Activated naive CD4-positive, alpha-beta T cell treated with anti-CD3 and anti-CD28 coated beads, Interleukin-2, amount 50 U/mL, for 24 hours (primary cell): ENCODE measurements around the gene CCDC107.
A peak's percentile ranks its signal among the peaks of the same experiment; 100 is the strongest.
"Not testable (repeated sequence)": the region's sequence is repeated elsewhere in the genome, so short reads cannot be mapped to it uniquely, and the experiment has no call there.

ENCODE experiments used
- H3K27ac Mint-ChIP-seq: one replicate; pipeline ENCODE4 v1.8.0; 2021; ENCODE audit warnings: mild to moderate bottlenecking, mixed read lengths
- H3K27me3 Mint-ChIP-seq: one replicate; pipeline ENCODE4 v1.8.0; 2021; ENCODE audit warnings: mixed read lengths
- H3K36me3 Mint-ChIP-seq: one replicate; pipeline ENCODE4 v1.8.0; 2021; ENCODE audit warnings: mixed read lengths
- H3K4me1 Mint-ChIP-seq: one replicate; pipeline ENCODE4 v1.8.0; 2021; ENCODE audit warnings: mixed read lengths
- H3K4me3 Mint-ChIP-seq: one replicate; pipeline ENCODE4 v1.8.0; 2021; ENCODE audit warnings: mild to moderate bottlenecking, mixed read lengths
- H3K9me3 Mint-ChIP-seq: one replicate; pipeline ENCODE4 v1.8.0; 2021; ENCODE audit warnings: mixed read lengths

The CCDC107 gene

DNA sequence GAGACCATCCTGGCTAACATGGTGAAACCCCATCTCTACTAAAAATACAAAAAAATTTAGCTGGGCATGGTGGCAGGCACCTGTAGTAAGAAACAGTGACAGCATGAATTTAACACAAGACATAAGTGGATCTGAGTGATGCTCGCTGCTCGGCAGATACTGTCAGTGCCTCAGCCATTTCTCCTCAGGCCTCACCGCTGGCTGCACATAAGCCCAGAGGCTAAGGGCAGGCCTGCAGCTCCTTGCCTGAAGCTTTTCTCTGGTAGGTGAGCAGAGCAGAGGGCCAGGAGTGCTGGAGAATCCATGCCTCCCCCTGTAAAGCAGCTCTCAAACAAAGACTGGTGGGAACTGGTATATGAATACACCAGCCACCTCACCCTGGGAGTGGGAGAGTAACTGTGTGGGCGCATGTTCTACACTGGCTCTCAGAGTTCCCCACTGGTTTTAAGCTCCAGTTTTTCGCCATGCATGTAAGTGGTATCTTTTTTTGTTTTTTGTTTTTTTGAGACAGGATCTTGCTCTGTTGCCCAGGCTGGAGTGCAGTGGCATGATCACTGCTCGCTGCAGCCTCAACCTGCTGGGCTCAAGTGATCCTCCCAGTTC, 29.6 kb upstream of the CCDC107 start:
- H3K4me3 Mint-ChIP-seq = no peak overlapping the region
- H3K36me3 Mint-ChIP-seq = no peaks in the 10 kb centered on the region
- H3K27me3 Mint-ChIP-seq = no peaks in the 10 kb centered on the region
- H3K9me3 Mint-ChIP-seq = no peaks in the 10 kb centered on the region
- H3K4me1 Mint-ChIP-seq = no peaks in the 10 kb centered on the region
- H3K27ac Mint-ChIP-seq = no peak overlapping the region

DNA sequence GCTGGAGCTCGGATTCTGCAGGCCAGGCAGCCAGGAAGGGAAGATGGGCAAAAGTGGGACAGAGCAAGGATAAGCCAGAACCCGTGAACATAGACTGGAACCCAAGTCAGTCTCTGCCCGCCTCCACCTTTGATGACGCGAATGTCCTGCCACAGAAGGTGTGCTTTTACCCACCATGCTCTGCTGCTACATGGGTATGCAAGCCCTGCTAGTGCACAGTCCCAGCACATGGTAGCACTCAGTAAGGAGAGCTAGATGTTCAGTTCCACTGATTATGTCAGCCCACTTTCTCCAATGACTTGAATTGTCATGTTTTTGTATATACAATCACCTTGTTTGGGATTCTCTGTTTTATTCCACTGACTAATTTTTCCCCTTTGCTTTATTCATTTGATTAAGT, 28.5 kb upstream of the CCDC107 start:
- no peaks in the 10 kb centered on the region for H3K9me3 Mint-ChIP-seq
- peaks cover under 1% of the 10 kb centered on the region for H3K4me1 Mint-ChIP-seq
- H3K27ac Mint-ChIP-seq = no peak overlapping the region
- no peaks in the 10 kb centered on the region for H3K27me3 Mint-ChIP-seq
- H3K36me3 Mint-ChIP-seq = no peaks in the 10 kb centered on the region
- H3K4me3 Mint-ChIP-seq = no peak overlapping the region

DNA sequence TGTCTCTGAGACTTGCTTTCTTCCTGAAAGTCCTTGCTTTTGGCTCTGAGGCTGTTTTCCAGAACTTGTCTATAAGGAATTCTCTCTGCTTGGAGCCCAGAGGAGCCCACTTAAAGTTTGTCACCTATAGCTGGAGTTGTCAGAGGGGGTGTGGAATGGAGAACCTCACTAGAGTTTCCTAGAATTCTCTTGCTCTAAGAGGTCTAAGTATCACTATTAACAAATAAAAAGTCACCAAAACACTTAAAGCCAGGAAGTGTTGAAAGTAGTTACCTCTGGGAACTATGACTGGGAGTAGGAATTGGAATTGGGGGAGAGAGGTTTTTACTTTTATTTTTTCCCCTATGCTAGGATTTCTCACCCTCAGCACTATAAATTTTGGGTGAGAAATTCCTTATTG, 22.4 kb upstream of the CCDC107 start:
- Mint-ChIP-seq H3K27ac (peak overlapping the region; percentile 35), H3K27me3 (no peaks in the 10 kb centered on the region), H3K9me3 (no peaks in the 10 kb centered on the region), H3K36me3 (peaks cover 3% of the 10 kb centered on the region), H3K4me1 (peaks cover 55% of the 10 kb centered on the region), H3K4me3 (no peak overlapping the region)

DNA sequence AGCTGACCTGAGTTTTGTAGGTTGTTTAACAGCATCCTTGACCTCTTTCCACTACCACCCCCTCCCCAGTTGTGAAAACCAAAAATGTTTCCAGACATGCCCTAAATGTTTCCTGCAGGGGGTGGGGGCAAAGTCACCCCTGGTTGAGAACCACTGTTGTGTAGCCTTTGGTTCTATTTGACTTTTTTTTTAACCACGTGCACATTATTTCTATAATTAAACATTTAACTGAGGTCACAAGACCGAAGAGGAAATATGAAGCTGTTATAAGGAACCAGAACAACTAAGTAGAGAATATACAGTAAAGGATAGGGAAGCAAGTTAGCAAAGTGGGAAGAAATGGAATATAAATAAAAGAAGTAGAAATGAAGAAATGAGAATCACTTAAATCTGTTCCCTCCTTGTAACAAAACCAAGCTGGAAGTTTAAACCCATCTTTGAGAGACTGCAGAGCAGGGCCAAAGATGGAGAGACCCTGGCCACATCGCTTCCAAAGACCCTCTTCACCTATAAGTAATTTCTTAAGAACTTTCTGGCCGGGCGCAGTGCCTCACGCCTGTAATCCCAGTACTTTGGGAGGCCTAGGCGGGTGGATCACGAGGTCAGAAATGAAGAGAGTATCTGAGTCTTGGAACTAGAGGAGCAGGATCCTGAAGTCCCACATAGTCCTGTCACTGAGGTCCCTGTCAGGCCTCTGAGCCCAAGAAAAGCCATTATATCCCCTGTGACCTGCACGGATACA, 21.8 kb upstream of the CCDC107 start:
- H3K27ac Mint-ChIP-seq = peak overlapping the region; percentile 35
- peaks cover 3% of the 10 kb centered on the region for H3K36me3 Mint-ChIP-seq
- no peaks in the 10 kb centered on the region for H3K27me3 Mint-ChIP-seq
- peak overlapping the region; percentile 27 for H3K4me3 Mint-ChIP-seq
- H3K9me3 Mint-ChIP-seq = no peaks in the 10 kb centered on the region
- peaks cover 60% of the 10 kb centered on the region for H3K4me1 Mint-ChIP-seq

DNA sequence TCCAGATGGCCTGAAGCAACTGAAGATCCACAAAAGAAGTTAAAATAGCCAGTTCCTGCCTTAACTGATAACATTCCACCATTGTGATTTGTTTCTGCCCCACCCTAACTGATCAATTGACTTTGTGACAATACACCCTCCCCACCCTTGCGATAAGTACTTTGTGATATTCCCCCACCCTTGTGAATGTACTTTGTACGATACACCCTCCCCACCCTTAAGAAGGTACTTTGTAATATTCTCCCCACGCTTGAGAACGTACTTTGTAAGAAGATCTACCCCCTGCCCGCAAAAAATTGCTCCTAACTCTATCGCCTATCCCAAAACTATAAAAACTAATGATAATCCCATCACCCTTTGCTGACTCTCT, 21.2 kb upstream of the CCDC107 start:
- H3K4me3 Mint-ChIP-seq, H3K36me3 Mint-ChIP-seq, H3K27ac Mint-ChIP-seq, H3K9me3 Mint-ChIP-seq, H3K27me3 Mint-ChIP-seq: not testable (repeated sequence)
- H3K4me1 Mint-ChIP-seq = peaks cover 65% of the 10 kb centered on the region

DNA sequence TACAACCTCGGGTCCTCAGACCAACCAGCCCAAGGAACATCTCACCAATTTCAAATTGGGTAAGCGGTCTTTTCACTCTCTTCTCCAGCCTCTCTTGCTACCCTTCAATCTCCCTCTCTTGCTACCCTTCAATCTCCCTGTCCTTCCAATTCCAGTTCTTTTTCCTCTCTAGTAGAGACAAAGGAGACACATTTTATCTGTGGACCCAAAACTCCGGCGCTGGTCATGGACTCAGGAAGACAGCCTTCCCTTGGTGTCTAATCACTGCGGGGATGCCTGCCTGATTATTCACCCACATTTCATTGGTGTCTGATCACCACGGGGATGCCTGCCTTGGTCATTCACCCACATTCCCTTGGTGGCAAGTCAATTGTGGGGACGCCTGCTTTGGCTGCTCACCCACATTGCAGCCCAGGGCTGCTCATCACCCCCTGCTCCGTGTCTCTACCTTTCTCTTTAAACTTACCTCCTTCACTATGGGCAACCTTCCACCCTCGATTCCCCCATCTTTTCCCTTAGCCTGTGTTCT, 20.6 kb upstream of the CCDC107 start:
- H3K4me3 Mint-ChIP-seq, H3K9me3 Mint-ChIP-seq, H3K27me3 Mint-ChIP-seq, H3K36me3 Mint-ChIP-seq: not testable (repeated sequence)
- Mint-ChIP-seq H3K4me1 (peaks cover 66% of the 10 kb centered on the region), H3K27ac (peak overlapping the region; percentile 63)

DNA sequence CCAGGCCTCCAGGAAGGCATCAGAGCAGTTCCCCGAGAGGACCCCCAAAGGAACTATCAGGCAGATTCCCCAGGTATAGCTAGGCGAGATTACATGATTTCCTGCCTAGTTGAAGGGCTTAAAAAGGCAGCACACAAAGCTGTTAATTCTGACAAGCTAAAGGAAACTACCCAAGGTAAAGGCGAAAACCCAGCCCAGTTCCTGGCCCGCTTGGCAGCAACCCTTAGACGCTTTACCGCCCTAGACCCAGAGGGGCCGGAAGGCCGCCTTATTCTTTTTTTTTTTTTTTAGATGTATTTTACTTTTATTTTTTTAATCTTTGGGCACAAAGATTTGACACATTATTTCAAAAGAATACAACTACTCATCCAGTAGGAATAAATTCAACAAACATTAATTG, 19.3 kb upstream of the CCDC107 start:
- not testable (repeated sequence) for H3K4me3 Mint-ChIP-seq
- H3K27ac Mint-ChIP-seq = peak overlapping the region; percentile 74

DNA sequence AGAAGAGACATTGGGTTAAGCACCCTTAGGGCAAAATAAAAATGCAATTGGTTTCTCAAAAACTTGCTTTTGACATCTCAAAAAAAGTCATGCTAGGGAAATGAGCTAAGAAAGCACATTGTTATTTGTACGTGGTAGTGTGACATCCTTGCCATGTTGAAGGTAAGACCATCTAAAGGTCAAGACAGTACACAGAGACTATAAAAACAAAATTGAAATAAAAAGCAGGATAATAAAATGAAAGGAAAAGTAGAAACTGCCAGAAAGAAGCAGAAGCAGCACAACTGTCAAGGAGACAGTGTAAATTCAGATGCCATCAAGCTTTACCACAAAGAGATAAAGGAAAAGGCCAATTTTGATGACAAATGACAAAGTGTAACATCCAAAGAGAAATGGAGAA, 18.9 kb upstream of the CCDC107 start:
- H3K9me3 Mint-ChIP-seq = not testable (repeated sequence)
- H3K4me1 Mint-ChIP-seq = peaks cover 74% of the 10 kb centered on the region

More for the DNA sequence above, 19.3 kb upstream of the CCDC107 start:
- H3K4me1 Mint-ChIP-seq = peaks cover 74% of the 10 kb centered on the region
- not testable (repeated sequence) for H3K36me3 Mint-ChIP-seq, H3K27me3 Mint-ChIP-seq, H3K9me3 Mint-ChIP-seq

DNA sequence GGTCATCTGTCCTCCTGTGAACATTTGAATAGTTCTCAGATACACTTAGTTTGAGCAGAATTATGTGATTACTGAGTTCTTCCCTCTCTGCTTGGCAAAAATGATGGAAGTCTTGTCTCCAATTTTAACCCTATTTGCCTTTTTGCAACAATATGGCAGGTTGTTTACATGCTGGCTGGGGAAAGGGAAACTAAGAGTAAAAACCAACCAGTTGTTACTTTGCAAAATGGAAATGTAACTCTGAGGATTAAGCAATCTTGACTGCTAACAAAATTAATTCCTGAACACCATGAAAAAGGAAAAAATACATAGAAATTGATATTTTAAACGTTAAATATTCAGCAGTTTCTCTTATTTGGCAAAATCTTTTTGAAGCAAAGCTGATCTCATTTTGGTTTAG, 18.5 kb upstream of the CCDC107 start:
- Mint-ChIP-seq H3K36me3 (peaks cover 3% of the 10 kb centered on the region), H3K27me3 (no peaks in the 10 kb centered on the region), H3K27ac (peak overlapping the region; percentile 87), H3K4me3 (peak overlapping the region; percentile 52), H3K4me1 (peaks cover 77% of the 10 kb centered on the region), H3K9me3 (no peaks in the 10 kb centered on the region)

More for the DNA sequence above, 18.9 kb upstream of the CCDC107 start:
- Mint-ChIP-seq H3K4me3 (peak overlapping the region; percentile 52), H3K27ac (peak overlapping the region; percentile 87)
- H3K27me3 Mint-ChIP-seq, H3K36me3 Mint-ChIP-seq: not testable (repeated sequence)

DNA sequence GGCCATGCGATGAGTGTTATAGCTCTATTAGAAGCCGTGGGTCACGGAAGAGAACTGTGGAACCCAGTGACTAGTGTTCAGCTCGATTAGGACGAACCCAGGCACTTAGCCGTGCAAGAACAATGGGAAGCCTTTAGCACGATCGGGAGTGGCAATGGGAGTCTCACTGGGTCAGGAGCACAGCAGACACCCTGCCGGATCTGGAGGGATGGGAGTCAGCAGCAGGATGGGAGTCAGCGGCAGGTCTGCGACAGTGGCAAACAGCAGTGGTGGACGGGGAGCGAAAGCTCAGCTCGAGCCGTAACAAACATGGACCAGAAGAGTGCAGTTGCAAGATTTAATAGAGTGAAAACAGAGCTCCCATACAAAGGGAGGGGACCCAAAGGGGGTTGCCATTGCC, 17.7 kb upstream of the CCDC107 start:
- not testable (repeated sequence) for H3K27me3 Mint-ChIP-seq, H3K4me3 Mint-ChIP-seq, H3K27ac Mint-ChIP-seq, H3K9me3 Mint-ChIP-seq, H3K36me3 Mint-ChIP-seq
- peaks cover 74% of the 10 kb centered on the region for H3K4me1 Mint-ChIP-seq

DNA sequence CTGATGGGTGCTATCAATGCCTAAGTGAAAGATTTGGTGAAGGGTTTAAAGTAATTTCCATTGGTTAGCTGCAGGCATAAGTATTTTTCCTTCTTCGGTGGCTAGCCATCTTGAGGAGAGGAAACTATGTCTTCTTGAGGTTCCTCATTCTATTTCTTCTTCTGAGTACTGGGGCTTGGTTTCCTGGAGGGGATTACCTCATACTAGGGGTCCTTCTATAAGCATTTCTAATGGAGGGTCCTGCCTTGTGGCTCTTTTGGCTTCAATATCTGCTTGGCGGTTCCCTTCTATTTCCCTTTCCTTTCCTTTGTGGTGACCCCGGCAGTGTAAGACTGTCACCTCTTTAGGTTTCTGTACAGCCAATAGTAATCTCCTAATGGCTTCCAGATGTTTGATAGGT, 16.6 kb upstream of the CCDC107 start:
- not testable (repeated sequence) for H3K4me3 Mint-ChIP-seq, H3K27me3 Mint-ChIP-seq, H3K36me3 Mint-ChIP-seq, H3K9me3 Mint-ChIP-seq, H3K27ac Mint-ChIP-seq
- peaks cover 69% of the 10 kb centered on the region for H3K4me1 Mint-ChIP-seq

DNA sequence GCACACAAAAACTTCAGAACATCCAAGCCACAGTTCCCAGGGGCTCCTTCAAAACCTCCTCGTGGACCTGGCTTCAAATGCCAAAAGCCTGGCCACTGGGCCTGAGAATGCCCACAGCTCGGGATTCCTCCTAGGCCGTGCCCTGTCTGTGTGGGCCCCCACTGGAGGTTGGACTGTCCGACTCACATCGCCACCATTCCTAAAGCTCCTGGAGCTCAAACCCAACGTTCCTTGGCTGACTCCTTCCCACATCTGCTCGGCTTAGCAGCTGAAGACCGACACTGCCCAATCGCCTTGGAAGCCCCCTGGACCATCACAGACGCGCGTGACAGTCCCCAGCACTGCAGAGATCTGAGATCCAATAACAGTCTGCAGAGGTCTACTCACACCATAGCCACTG, 15.0 kb upstream of the CCDC107 start:
- no peaks in the 10 kb centered on the region for H3K27me3 Mint-ChIP-seq
- H3K9me3 Mint-ChIP-seq = no peaks in the 10 kb centered on the region
- H3K4me3 Mint-ChIP-seq = no peak overlapping the region
- H3K4me1 Mint-ChIP-seq = peaks cover 64% of the 10 kb centered on the region
- H3K36me3 Mint-ChIP-seq = peaks cover 3% of the 10 kb centered on the region
- H3K27ac Mint-ChIP-seq = no peak overlapping the region

DNA sequence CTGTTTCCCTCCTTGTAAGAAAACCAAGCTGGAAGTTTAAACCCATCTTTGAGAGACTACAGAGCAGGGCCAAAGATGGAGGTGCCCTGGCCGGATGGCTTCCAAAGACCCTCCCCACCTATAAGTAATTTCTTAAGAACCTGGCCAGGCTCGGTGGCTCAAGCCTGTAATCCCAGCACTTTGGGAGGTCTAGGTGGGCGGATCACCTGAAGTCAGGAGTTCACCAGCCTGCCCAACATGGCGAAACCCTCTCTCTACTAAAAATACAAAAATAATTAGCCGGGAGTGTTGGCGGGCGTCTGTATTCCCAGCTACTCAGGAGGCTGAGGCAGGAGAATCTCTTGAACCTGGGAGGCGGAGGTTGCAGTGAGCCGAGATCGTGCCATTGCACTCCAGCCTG, 12.4 kb upstream of the CCDC107 start:
- Mint-ChIP-seq H3K4me1 (peaks cover 66% of the 10 kb centered on the region), H3K4me3 (peak overlapping the region; percentile 94), H3K27ac (peak overlapping the region; percentile 8)
- not testable (repeated sequence) for H3K27me3 Mint-ChIP-seq, H3K9me3 Mint-ChIP-seq, H3K36me3 Mint-ChIP-seq

DNA sequence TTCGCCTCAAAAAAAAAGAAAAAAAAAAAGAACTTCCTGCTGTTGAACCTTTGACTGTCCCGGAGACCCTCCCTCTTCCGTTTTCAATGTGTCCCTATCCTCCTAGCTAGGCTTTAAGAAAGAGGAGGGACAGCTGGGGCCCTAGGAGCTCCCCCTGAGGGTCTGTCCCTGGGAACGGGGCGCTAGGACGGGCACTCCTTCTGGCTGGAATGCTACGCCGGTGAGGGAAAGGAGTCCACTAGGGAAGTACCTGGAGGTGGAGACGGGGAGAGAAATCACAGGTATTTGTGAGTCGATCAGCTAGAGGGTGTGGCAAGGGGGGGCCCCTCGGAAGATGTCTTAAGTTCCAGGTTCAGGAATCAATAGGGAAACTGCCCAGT, 11.9 kb upstream of the CCDC107 start:
- Mint-ChIP-seq H3K4me3 (peak overlapping the region; percentile 94), H3K9me3 (no peaks in the 10 kb centered on the region), H3K27ac (peak overlapping the region; percentile 95), H3K36me3 (no peaks in the 10 kb centered on the region), H3K4me1 (peaks cover 66% of the 10 kb centered on the region), H3K27me3 (no peaks in the 10 kb centered on the region)

DNA sequence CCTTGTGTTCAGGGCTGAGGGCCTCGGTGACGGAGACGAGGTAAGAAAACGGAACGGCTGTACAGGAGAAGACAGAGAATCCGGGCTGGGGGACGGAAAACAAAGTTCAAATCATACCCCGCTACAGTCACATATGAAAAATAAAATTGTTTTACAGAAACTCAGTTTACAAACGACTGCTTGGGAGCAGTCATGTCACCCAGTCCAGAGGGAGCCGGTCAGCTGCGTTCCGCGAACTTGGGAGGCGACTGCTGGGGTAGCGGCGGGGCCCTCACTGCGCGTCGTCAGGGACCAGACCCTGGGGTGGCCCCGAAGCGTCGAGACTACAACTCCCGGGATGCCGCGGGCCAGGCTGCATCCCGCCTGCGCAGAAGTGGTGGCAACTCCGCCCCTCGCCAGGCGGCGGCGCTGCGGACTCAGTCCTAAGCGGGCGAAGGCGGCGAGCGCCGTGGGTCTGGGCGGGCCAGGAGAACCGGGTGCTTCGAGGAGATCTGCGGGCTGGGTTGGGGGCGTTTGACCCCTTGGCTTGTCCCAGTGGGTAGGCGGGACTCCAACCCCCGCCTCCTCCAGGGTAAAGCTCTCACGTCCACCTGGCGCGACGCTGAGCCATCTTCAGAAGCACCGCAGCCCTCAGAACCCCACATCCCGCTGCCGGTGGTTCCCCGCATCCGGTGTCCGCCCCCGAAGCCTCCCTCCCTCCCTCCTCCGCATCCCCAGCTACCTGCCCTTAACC, 11.4 kb upstream of the CCDC107 start:
- H3K4me3 Mint-ChIP-seq = peak overlapping the region; percentile 94
- H3K9me3 Mint-ChIP-seq = no peaks in the 10 kb centered on the region
- no peaks in the 10 kb centered on the region for H3K27me3 Mint-ChIP-seq
- H3K36me3 Mint-ChIP-seq = no peaks in the 10 kb centered on the region
- H3K27ac Mint-ChIP-seq = peak overlapping the region; percentile 95
- H3K4me1 Mint-ChIP-seq = peaks cover 67% of the 10 kb centered on the region
